ENCODE measurements around the gene KLF3. TPM values are rescaled to one million over a fixed set of nuclear protein-coding genes. Genes with fewer than 3 reads are reported as not detected.

Gene KLF3
- total RNA-seq, 1 donor from 2014 or later: 39.2 TPM

DNA sequence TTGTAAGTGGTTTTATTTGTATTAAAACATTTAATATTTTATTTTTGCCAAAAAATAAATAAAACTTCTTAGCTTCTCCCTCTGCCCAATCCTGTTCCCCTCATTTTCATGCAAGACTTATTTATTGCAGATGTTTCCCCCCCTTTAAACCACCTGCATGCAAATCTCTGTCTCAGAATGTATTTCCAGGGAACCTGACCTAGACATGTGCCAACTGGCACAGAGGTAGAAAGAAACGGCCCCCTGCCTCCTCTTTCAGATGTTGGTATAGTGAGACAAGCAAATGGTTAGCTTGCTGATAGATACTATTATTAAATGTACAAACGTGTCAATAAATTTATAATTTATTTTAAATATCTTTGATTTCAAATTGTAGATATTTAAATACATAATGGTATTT, 47.1 kb downstream of the KLF3 start:
- Histone ChIP-seq H3K27me3 (ENCODE audit: control insufficient read depth, insufficient read depth, low read length) (no peaks in the 10 kb centered on the region), H3K4me3 (ENCODE audit: low read depth, low read length) (no peak overlapping the region), H3K36me3 (ENCODE audit: control insufficient read depth, insufficient read depth, low read length) (no peaks in the 10 kb centered on the region)
- no peak for DNase-seq (ENCODE audit: low read depth)
- TF ChIP-seq, protein P1, sequence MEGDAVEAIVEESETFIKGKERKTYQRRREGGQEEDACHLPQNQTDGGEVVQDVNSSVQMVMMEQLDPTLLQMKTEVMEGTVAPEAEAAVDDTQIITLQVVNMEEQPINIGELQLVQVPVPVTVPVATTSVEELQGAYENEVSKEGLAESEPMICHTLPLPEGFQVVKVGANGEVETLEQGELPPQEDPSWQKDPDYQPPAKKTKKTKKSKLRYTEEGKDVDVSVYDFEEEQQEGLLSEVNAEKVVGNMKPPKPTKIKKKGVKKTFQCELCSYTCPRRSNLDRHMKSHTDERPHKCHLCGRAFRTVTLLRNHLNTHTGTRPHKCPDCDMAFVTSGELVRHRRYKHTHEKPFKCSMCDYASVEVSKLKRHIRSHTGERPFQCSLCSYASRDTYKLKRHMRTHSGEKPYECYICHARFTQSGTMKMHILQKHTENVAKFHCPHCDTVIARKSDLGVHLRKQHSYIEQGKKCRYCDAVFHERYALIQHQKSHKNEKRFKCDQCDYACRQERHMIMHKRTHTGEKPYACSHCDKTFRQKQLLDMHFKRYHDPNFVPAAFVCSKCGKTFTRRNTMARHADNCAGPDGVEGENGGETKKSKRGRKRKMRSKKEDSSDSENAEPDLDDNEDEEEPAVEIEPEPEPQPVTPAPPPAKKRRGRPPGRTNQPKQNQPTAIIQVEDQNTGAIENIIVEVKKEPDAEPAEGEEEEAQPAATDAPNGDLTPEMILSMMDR (IDR thresholded peaks at IDR 0.05; ENCODE audit: insufficient read depth, low read length, poor library complexity, severe bottlenecking): no peak

GRCh38 chr4:38715050-38715449, 51.1 kb downstream of the KLF3 start:
- H3K4me3 ChIP-seq (ENCODE audit: low read depth, low read length): no peak overlapping the region
- no peak for DNase-seq (ENCODE audit: low read depth)
- no peaks in the 10 kb centered on the region for H3K27me3 ChIP-seq (ENCODE audit: control insufficient read depth, insufficient read depth, low read length)
- no peaks in the 10 kb centered on the region for H3K36me3 ChIP-seq (ENCODE audit: control insufficient read depth, insufficient read depth, low read length)
- TF ChIP-seq, protein P1 (IDR thresholded peaks at IDR 0.05; ENCODE audit: insufficient read depth, low read length, poor library complexity, severe bottlenecking): no peak

GRCh38 chr4:38716256-38716655, 52.3 kb downstream of the KLF3 start:
- H3K36me3 ChIP-seq (ENCODE audit: control insufficient read depth, insufficient read depth, low read length): no peaks in the 10 kb centered on the region
- no peak overlapping the region for H3K4me3 ChIP-seq (ENCODE audit: low read depth, low read length)
- H3K27me3 ChIP-seq (ENCODE audit: control insufficient read depth, insufficient read depth, low read length): no peaks in the 10 kb centered on the region
- DNase-seq (ENCODE audit: low read depth): no peak
- TF ChIP-seq, protein P1 (IDR thresholded peaks at IDR 0.05; ENCODE audit: insufficient read depth, low read length, poor library complexity, severe bottlenecking): no peak

DNA sequence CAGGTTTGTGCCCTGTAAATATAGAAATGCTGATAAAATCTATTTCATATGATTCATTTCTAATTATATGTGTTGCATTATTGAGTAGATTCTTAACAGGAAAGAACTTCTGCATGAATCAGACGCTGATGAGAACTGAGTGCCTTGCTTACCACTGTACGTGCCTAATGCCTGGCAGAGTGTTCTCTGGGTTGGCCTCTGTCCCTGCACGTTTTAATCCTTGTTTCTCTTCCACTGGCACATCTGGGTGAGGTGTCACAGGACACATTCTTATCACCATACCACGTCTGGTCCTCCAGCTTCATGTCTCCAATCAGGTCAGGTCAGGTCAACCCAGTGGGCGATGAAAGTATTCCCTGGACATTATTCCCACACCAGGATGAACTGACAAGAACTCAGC, 53.6 kb downstream of the KLF3 start:
- H3K4me3 ChIP-seq (ENCODE audit: low read depth, low read length): no peak overlapping the region
- DNase-seq (ENCODE audit: low read depth): no peak
- no peaks in the 10 kb centered on the region for H3K36me3 ChIP-seq (ENCODE audit: control insufficient read depth, insufficient read depth, low read length)
- TF ChIP-seq, protein P1 (IDR thresholded peaks at IDR 0.05; ENCODE audit: insufficient read depth, low read length, poor library complexity, severe bottlenecking): no peak
- no peaks in the 10 kb centered on the region for H3K27me3 ChIP-seq (ENCODE audit: control insufficient read depth, insufficient read depth, low read length)

DNA sequence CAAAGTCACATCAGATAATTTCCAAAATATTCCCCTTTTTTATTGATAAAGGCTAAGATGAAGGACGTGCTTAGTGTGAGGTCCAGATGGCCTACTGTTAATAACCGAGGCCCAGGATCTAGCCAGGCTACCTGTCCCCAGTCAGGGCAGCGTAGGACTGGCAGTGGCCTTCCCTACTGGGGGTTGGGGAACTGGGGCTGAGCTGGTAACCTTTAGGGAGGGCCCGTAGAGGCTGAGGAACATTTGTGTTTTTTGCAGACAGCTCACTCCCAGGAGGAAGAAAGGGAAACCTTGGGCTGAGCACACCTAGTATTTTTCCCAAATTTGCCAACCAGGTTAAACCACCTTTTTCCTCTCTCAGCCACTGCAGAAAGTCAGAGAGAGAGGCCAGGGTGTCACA, 59.1 kb downstream of the KLF3 start:
- Histone ChIP-seq H3K36me3 (ENCODE audit: control insufficient read depth, insufficient read depth, low read length) (no peaks in the 10 kb centered on the region), H3K4me3 (ENCODE audit: low read depth, low read length) (no peak overlapping the region), H3K27me3 (ENCODE audit: control insufficient read depth, insufficient read depth, low read length) (no peaks in the 10 kb centered on the region)
- no peak for DNase-seq (ENCODE audit: low read depth)
- TF ChIP-seq, protein P1 (IDR thresholded peaks at IDR 0.05; ENCODE audit: insufficient read depth, low read length, poor library complexity, severe bottlenecking): no peak

GRCh38 chr4:38723726-38724474, 59.9 kb downstream of the KLF3 start:
- no peak for DNase-seq (ENCODE audit: low read depth)
- Histone ChIP-seq H3K36me3 (ENCODE audit: control insufficient read depth, insufficient read depth, low read length) (no peaks in the 10 kb centered on the region), H3K27me3 (ENCODE audit: control insufficient read depth, insufficient read depth, low read length) (no peaks in the 10 kb centered on the region), H3K4me3 (ENCODE audit: low read depth, low read length) (no peak overlapping the region)
- TF ChIP-seq, protein P1 (IDR thresholded peaks at IDR 0.05; ENCODE audit: insufficient read depth, low read length, poor library complexity, severe bottlenecking): no peak

Measured in kidney epithelial cell (primary cell).